Uterus (tissue), 2 donors: Measurements from ENCODE around the gene CEP164.

Source experiments
- POLR2A ChIP-seq, 2 donors: fragments of 450-650 bp; IDR thresholded peaks; one replicate each; pipeline ENCODE4 v1.6.1; 2016; ENCODE audit warnings: antibody characterized with exemption in 2 of 2, mild to moderate bottlenecking in 1 of 2, moderate library complexity in 1 of 2
- TF ChIP-seq, protein P1 (sequence below), 4 experiments: fragments of 200-600 bp in 2 of 4; fragments of 450-650 bp in 2 of 4; sonication (generic) in 2 of 4; IDR thresholded peaks; one replicate each; pipeline ENCODE4 v1.5.1; 2016 to 2019; ENCODE audit warnings: antibody characterized with exemption in 4 of 4, mild to moderate bottlenecking in 2 of 4, moderate library complexity in 1 of 4

DNA sequence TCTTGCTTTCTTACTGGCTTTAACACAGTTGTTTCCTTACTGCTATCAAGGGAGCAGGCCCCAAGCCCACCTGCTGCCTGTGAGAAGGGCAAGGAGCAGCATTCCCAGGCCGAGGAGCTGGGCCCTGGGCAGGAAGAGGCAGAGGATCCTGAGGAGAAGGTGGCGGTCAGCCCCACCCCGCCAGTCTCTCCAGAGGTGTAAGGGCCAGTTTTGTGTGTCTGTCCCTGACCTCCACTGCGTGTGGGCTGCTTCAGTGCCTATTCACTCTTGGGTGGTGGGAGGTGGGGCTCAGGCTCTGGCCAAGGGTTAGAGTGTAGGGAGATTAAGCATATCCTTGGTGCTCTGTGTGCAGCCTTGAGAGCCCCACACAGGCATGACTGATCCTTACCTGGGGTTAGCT, 55.1 kb downstream of the CEP164 start:
- TF ChIP-seq, protein P1, sequence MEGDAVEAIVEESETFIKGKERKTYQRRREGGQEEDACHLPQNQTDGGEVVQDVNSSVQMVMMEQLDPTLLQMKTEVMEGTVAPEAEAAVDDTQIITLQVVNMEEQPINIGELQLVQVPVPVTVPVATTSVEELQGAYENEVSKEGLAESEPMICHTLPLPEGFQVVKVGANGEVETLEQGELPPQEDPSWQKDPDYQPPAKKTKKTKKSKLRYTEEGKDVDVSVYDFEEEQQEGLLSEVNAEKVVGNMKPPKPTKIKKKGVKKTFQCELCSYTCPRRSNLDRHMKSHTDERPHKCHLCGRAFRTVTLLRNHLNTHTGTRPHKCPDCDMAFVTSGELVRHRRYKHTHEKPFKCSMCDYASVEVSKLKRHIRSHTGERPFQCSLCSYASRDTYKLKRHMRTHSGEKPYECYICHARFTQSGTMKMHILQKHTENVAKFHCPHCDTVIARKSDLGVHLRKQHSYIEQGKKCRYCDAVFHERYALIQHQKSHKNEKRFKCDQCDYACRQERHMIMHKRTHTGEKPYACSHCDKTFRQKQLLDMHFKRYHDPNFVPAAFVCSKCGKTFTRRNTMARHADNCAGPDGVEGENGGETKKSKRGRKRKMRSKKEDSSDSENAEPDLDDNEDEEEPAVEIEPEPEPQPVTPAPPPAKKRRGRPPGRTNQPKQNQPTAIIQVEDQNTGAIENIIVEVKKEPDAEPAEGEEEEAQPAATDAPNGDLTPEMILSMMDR (IDR thresholded peaks at IDR 0.05), result no peak
- TF ChIP-seq POLR2A (IDR thresholded peaks at IDR 0.05), result no peak
